H9 (cell line): ENCODE data around the gene MSI2. TPM values are rescaled to one million over a fixed set of nuclear protein-coding genes. Genes with fewer than 3 reads are reported as not detected.

ENCODE experiments used
- DNase-seq: peaks from one replicate; pipeline ENCODE4 v3.0.0-alpha.2; 2017
- H2AFZ ChIP-seq: one replicate; pipeline ENCODE4 v1.6.1; 2013; ENCODE audit warnings: mild to moderate bottlenecking, low read length, control low read depth, moderate library complexity
- H2AK5ac ChIP-seq: 2 replicates; pipeline ENCODE4 v1.6.1; 2013; ENCODE audit warnings: low read length, control low read depth, mixed read lengths; ENCODE audit not compliant: insufficient read length
- H2BK120ac ChIP-seq: one replicate; pipeline ENCODE4 v1.6.1; 2013; ENCODE audit warnings: low read depth, mild to moderate bottlenecking, low read length, control low read depth, inconsistent platforms; ENCODE audit not compliant: poor library complexity, severe bottlenecking
- H2BK12ac ChIP-seq: 2 replicates; pipeline ENCODE4 v1.6.1; 2013; ENCODE audit warnings: low read length, control low read depth, mixed read lengths, low read depth; ENCODE audit not compliant: insufficient read length
- H2BK15ac ChIP-seq: 2 replicates; pipeline ENCODE4 v1.6.1; 2013; ENCODE audit warnings: low read depth, low read length, control low read depth
- H2BK20ac ChIP-seq: one replicate; pipeline ENCODE4 v1.6.1; 2013; ENCODE audit warnings: low read depth, mild to moderate bottlenecking, low read length, control low read depth, inconsistent platforms; ENCODE audit not compliant: poor library complexity, severe bottlenecking
- H2BK5ac ChIP-seq: 2 replicates; pipeline ENCODE4 v1.6.1; 2013; ENCODE audit warnings: low read length, control low read depth, mixed read lengths; ENCODE audit not compliant: insufficient read length
- H3K14ac ChIP-seq: 2 replicates; pipeline ENCODE4 v1.6.1; 2013; ENCODE audit warnings: low read length, control low read depth; ENCODE audit not compliant: insufficient read depth
- H3K18ac ChIP-seq: 2 replicates; pipeline ENCODE4 v1.6.1; 2013; ENCODE audit warnings: low read depth, mild to moderate bottlenecking, mixed read lengths, low read length, control low read depth; ENCODE audit not compliant: insufficient read length
- H3K23ac ChIP-seq: 2 replicates; pipeline ENCODE4 v1.6.1; 2013; ENCODE audit warnings: low read length, control low read depth, mixed read lengths, low read depth; ENCODE audit not compliant: insufficient read length
- H3K23me2 ChIP-seq: 2 replicates; pipeline ENCODE4 v1.6.1; 2013; ENCODE audit warnings: low read depth, mild to moderate bottlenecking, mixed read lengths, low read length, control low read depth; ENCODE audit not compliant: insufficient read length, poor library complexity, severe bottlenecking
- H3K27ac ChIP-seq: 2 replicates; pipeline ENCODE4 v1.5.1; 2013; ENCODE audit warnings: low read length, control low read depth, mixed read lengths, low read depth; ENCODE audit not compliant: insufficient read length
- H3K27me3 ChIP-seq: 2 replicates; pipeline ENCODE4 v1.6.1; 2013; ENCODE audit warnings: low read length, control low read depth, inconsistent platforms; ENCODE audit not compliant: insufficient read depth
- H3K4ac ChIP-seq: 2 replicates; pipeline ENCODE4 v1.6.1; 2013; ENCODE audit warnings: low read depth, mild to moderate bottlenecking, control low read depth, inconsistent platforms, low read length, moderate library complexity
- H3K4me1 ChIP-seq: 2 replicates; pipeline ENCODE4 v1.6.1; 2013; ENCODE audit warnings: low read length, control low read depth, inconsistent platforms; ENCODE audit not compliant: insufficient read depth
- H3K4me2 ChIP-seq: 2 replicates; pipeline ENCODE4 v1.6.1; 2013; ENCODE audit warnings: low read length, control low read depth, mixed read lengths; ENCODE audit not compliant: insufficient read length, insufficient read depth
- H3K56ac ChIP-seq: 2 replicates; pipeline ENCODE4 v1.6.1; 2013; ENCODE audit warnings: low read depth, mild to moderate bottlenecking, mixed read lengths, low read length, control low read depth; ENCODE audit not compliant: insufficient read length
- H3K79me1 ChIP-seq: 2 replicates; pipeline ENCODE4 v1.6.1; 2013; ENCODE audit warnings: low read depth, mild to moderate bottlenecking, moderate library complexity, low read length, control low read depth, inconsistent platforms; ENCODE audit not compliant: insufficient read depth, poor library complexity, severe bottlenecking
- H3K79me2 ChIP-seq: 2 replicates; pipeline ENCODE4 v1.6.1; 2013; ENCODE audit warnings: low read length, control low read depth, inconsistent platforms; ENCODE audit not compliant: insufficient read depth
- H3K9ac ChIP-seq: 2 replicates; pipeline ENCODE4 v1.6.1; 2013; ENCODE audit warnings: low read length, control low read depth, mixed read lengths; ENCODE audit not compliant: insufficient read length; ENCODE audit errors: extremely low read depth
- H3K9me3 ChIP-seq: one replicate; pipeline ENCODE4 v1.6.1; 2013; ENCODE audit warnings: low read depth, low read length, inconsistent platforms; ENCODE audit not compliant: control insufficient read depth
- H3T11ph ChIP-seq: one replicate; pipeline ENCODE4 v1.6.1; 2013; ENCODE audit warnings: mild to moderate bottlenecking, low read length, control low read depth, inconsistent platforms
- H4K20me1 ChIP-seq: one replicate; pipeline ENCODE4 v1.6.1; 2013; ENCODE audit not compliant: control insufficient read depth, insufficient read length, insufficient read depth
- H4K5ac ChIP-seq: 2 replicates; pipeline ENCODE4 v1.6.1; 2013; ENCODE audit warnings: low read depth, mild to moderate bottlenecking, mixed read lengths, low read length, control low read depth; ENCODE audit not compliant: insufficient read length
- H4K8ac ChIP-seq: replicated peaks from 2 replicates; pipeline ENCODE4 v1.6.1; 2013; ENCODE audit warnings: low read length, control low read depth, mixed read lengths, low read depth; ENCODE audit not compliant: insufficient read length
- H4K91ac ChIP-seq: 2 replicates; pipeline ENCODE4 v1.6.1; 2013; ENCODE audit warnings: low read depth, mild to moderate bottlenecking, moderate library complexity, mixed read lengths, low read length, control low read depth; ENCODE audit not compliant: insufficient read length
- H3K27ac Mint-ChIP-seq, 3 experiments: 2 replicates in 2 of 3; 3 replicates in 1 of 3; pipeline ENCODE4 v1.8.0; 2020 to 2021; ENCODE audit warnings: mixed read lengths in 3 of 3, mild to moderate bottlenecking in 1 of 3, moderate library complexity in 1 of 3
- H3K27me3 Mint-ChIP-seq: 2 replicates; pipeline ENCODE4 v1.8.0; 2021; ENCODE audit warnings: low read depth, mild to moderate bottlenecking, moderate library complexity, mixed read lengths
- H3K36me3 Mint-ChIP-seq, 3 experiments: 2 replicates in 2 of 3; 3 replicates in 1 of 3; pipeline ENCODE4 v1.8.0; 2020 to 2021; ENCODE audit warnings: low read depth in 3 of 3, mixed read lengths in 3 of 3; ENCODE audit not compliant: insufficient read depth in 1 of 3
- H3K4me1 Mint-ChIP-seq, 2 experiments: 2 replicates each; pipeline ENCODE4 v1.8.0; 2020; ENCODE audit warnings: mixed read lengths in 2 of 2
- H3K4me3 Mint-ChIP-seq, 2 experiments: 2 replicates in 1 of 2; 3 replicates in 1 of 2; pipeline ENCODE4 v1.8.0; 2020 to 2021; ENCODE audit warnings: mild to moderate bottlenecking in 2 of 2, mixed read lengths in 2 of 2, moderate library complexity in 1 of 2
- H3K9me3 Mint-ChIP-seq, 2 experiments: 2 replicates in 1 of 2; 3 replicates in 1 of 2; pipeline ENCODE4 v1.8.0; 2020; ENCODE audit warnings: mild to moderate bottlenecking in 2 of 2, mixed read lengths in 2 of 2, moderate library complexity in 1 of 2
- CTCF ChIP-seq: fragments of 200-600 bp; sonication (generic); conservative IDR thresholded peaks from 3 replicates; pipeline ENCODE4 v1.8.0; 2021; ENCODE audit warnings: antibody characterized with exemption, mild to moderate bottlenecking
- WGBS: extraction: QIAGEN DNeasy Blood & Tissue Kit; methylation state at CpG from one replicate; pipeline ENCODE4 v1.1.7; 2013; ENCODE audit warnings: missing lambda C conversion rate, low lambda C conversion rate, mixed read lengths; ENCODE audit not compliant: insufficient read length; ENCODE audit errors: extremely low coverage; 5-methylcytosine and 5-hydroxymethylcytosine counted together
- total RNA-seq: library from RNA; stranded (reverse); gene quantifications from 2 replicates; pipeline ENCODE4 v1.2.1, GENCODE V29; 2021

Gene MSI2
- total RNA-seq, 1 experiment from 2014 or later = 98.5 TPM

GRCh38 chr17:57505841-57506773 lies 249.8 kb downstream of the MSI2 start:
- H2BK15ac ChIP-seq = no peak overlapping the region
- no peak overlapping the region for H3T11ph ChIP-seq
- no peak overlapping the region for H2BK20ac ChIP-seq
- H3K79me1 ChIP-seq = no peaks in the 10 kb centered on the region
- no peak overlapping the region for H4K8ac ChIP-seq
- no peak overlapping the region for H2BK120ac ChIP-seq
- Mint-ChIP-seq H3K27me3 (no peaks in the 10 kb centered on the region; the same call in 1 of the 2 replicates), H3K9me3 (no peaks in the 10 kb centered on the region), H3K27ac (no peak overlapping the region), H3K4me3 (no peak overlapping the region), H3K4me1 (peaks cover 4 to 21% of the 10 kb centered on the region in 2 experiments; a peak in 3 of 4 replicates), H3K36me3 (peaks cover 0 to 14% (median 4%) of the 10 kb centered on the region in 3 experiments; a peak in 3 of 7 replicates)
- H3K79me2 ChIP-seq = no peaks in the 10 kb centered on the region
- H3K27ac ChIP-seq = no peak overlapping the region
- H2AFZ ChIP-seq = no peak overlapping the region
- no peak overlapping the region for H3K23ac ChIP-seq
- H4K5ac ChIP-seq = no peak overlapping the region
- H3K4ac ChIP-seq = no peak overlapping the region
- H2AK5ac ChIP-seq = no peak overlapping the region
- H3K9me3 ChIP-seq = no peaks in the 10 kb centered on the region
- no peak for TF ChIP-seq CTCF
- no peaks in the 10 kb centered on the region for H3K23me2 ChIP-seq
- no peak overlapping the region for H2BK12ac ChIP-seq
- H3K9ac ChIP-seq = peak overlapping the region; percentile 4
- no peaks in the 10 kb centered on the region for H3K27me3 ChIP-seq
- H2BK5ac ChIP-seq = no peak overlapping the region
- no peak overlapping the region for H3K4me2 ChIP-seq
- no peak for DNase-seq
- no peak overlapping the region for H3K56ac ChIP-seq
- H4K91ac ChIP-seq = no peak overlapping the region
- no peaks in the 10 kb centered on the region for H4K20me1 ChIP-seq
- H3K14ac ChIP-seq = 0 out of 2 replicates have a peak overlapping the region, but pooled peaks have one; percentile 2
- WGBS = no CpG with 5 or more reads among the region's 21 CpGs
- H3K18ac ChIP-seq = no peak overlapping the region
- peaks cover 12% of the 10 kb centered on the region; the same call in 1 of the 2 replicates for H3K4me1 ChIP-seq
